Measurements from ENCODE around the gene PPP1R2B.

GRCh38 chr5:156892864-156893263 is 42.8 kb downstream of the PPP1R2B start:
- TF ChIP-seq REST (IDR thresholded peaks at IDR 0.05; ENCODE audit: insufficient replicate concordance, low read depth) (no peak), CTCF (IDR thresholded peaks at IDR 0.05; ENCODE audit: insufficient read depth, low read length) (no peak), GABPA (IDR thresholded peaks at IDR 0.05; ENCODE audit: low read depth) (no peak)
